TTC549 (cell line): Measurements from ENCODE around the gene PVALB.

Experiments used
- FAIRE-seq: peaks from 2 replicates; lab custom pipeline; 2012; peaks lifted over from hg19 to GRCh38; lab: Jason Lieb, UNC

PVALB gene

DNA sequence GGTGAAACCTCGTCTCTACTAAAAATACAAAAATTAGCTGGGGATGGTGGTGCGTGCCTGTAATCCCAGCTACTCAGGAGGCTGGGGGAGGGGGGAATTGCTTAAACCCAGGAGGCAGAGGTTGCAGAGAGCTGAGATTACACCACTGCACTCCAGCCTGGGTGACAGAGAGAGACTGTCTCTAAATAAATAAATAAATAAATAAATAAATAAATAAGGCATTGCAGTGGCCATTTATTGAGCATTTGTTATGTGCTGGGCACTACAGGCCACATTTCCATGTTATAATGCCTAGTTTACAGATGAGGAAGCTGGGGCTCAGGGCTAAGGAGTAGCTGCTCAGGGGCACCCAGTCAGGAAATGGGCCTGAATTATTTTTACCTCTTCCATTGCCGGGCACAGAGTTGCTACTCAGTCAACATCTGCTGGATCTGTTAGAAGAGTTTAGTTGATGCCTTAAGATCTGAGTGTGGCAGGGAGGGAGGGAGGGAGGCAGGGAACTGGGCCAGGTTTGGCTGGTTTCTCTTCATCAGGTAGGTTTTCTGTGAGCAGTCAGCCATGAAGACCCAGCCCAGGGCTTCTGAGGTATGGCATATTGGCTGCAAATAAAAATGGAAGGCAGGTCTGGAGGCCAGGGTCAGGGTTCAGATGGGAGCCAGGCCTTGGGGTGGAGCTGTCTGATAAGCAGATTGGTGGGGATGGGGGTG, 5.6 kb downstream of the PVALB start:
- FAIRE-seq, result no peak

DNA sequence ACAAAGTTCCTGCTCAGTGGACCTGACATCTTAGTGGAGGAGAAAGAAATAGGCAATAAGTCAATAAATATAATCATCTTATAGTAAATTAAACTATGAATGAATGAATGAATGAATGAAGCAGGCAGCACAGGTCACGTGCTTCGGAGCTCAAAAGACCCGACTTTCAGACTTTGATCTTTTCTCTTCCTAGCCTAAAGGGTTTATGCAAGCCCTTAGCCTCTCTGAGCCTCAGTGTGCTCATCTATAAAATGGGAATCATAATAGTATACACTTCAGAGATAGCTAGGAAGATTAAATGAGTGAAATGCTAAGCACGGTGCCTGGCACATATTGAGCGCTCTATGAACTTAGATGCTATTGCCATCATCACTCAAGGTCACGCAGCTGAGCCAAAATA, 7.5 kb downstream of the PVALB start:
- no peak for FAIRE-seq

DNA sequence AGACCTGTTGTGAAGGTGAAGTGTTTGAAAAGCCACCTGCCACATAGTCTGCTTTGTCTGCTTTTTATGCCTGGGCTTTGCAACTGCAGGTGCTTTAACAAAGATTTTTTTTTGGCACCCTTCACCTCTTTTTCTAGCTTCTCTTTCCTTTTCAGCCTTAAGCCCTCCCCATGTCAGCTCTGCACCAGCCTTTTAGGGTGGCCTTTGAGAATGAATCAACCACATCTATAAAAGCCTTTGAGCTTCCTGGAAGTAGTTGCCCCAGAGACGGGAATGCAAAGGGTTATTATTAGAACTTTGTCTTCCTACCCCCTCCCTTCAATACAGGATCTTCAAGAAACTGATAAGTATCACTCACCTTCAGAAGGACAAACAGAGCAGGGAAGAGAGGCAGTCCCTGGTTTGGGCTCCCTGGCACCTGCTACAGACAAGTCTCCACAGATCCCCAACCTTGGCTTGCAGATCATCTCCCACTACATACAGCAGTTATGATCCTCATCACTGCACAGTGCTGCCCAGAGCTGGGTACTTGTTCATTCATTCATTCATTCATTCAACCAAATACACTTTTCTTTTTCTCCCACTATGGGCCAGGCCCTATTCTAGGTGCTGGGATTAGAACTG, 8.0 kb downstream of the PVALB start:
- no peak for FAIRE-seq

DNA sequence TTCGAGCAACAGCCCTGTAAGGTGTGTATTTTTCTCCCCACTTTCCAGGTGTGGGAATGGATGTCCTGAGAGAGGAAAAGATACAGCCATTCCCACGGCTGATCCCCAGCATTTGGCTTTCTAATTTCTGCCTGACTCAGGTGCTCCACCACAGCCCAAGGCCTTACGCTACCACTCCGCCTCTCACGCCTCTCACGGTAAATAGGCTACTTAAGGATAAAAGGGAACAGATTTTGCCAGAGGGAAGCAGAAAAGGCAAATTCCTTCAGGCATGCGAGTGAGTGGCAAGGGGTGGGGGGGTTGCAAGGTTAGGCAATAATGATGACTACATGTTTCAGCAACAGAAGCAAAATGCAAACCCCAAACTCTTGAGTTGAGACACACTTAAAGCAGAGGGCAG, 9.2 kb downstream of the PVALB start:
- no peak for FAIRE-seq

DNA sequence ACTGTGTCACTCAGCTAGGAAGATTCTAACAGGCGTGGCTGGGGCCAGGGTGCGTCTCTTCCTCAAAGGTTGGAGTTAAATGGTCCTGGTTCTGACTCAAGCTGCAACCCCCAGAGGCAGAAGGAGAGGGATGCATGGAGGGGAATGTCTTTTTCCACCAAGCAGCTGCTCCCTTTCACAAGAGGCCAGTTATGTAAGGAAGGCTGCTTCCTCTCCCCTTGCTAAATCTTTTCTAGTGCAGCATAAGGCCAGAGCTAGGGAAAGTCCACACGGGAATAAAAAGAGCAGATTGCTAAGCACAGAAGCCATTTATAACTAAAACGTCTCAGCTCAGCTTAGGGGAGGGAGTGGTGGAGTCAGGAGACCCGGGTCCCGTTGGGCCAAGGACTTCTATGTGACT, 10.0 kb downstream of the PVALB start:
- FAIRE-seq, result no peak

DNA sequence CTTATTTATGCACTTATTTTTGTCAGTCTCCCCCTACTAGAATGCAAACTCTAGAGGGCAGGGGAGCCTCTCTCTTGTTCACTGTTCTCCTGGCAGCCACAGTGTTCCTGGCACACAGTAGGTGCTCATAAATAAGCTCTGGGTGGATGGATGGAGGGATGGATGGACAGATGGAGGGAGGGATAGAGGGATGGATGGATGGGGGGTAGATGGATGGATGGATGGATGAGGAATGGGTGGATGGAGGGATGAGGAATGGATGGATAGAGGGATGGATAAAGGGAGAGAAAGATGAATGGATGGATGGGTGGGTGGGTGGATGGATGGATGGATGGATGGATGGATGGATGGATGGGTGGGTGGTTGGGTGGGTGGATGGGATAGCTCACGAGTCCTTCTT, 13.5 kb downstream of the PVALB start:
- FAIRE-seq, result no peak

DNA sequence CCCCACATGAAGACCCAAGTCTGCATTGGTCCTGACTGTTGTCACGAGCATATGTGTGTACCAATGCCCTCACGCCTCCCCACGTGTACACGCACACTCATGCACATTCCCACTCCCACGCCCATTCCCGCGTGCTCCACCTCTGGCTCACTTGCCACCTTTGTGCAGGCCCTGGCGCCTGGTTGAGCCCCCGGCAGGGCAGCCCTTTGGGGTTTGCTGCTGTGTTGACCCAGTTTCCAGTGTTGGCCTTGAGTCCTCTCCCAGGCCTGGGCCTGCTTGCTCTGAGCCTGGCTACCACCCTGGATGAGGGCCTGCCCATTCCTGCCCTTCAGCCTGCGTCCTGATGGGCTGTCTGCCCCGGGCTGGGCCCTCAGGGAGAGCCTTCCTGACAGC, 18.2 kb downstream of the PVALB start:
- no peak for FAIRE-seq

DNA sequence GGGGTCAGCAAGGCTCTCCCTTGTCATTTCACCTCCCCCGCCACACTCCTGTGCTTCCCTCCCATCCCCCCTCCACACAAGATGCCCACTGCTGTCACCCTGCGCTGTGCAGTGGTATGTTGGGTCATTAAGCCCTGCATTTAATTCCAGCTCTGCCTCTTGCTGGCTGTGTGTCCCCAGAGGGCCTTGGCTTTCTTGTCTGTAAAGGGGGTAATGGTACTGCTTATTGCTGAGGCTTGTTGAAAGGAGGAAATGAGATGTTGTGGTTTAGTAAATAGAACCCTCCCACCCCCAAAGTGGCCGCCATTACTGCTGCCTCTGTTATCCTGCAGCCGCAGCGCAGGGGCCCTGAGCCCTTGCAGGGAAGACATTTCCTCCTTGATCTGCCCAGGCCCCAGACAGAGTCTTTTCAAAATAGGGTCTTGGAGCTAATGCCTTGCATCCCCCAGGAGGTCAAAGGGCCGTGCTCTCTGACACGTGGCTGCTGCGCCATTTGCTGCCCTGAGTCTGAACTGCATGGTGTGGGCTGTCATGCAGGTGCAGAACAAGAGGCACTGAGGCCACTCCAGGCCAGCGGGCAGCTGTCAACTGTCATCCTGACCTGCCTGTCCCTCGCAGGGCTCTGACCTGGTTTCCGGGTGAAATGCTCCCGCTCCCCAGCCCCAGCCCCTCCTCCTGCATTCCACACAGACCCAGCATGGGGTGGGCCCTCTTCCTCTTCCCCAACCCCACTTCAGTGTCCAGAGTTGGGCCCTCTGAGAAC, 18.7 kb downstream of the PVALB start:
- no peak for FAIRE-seq

DNA sequence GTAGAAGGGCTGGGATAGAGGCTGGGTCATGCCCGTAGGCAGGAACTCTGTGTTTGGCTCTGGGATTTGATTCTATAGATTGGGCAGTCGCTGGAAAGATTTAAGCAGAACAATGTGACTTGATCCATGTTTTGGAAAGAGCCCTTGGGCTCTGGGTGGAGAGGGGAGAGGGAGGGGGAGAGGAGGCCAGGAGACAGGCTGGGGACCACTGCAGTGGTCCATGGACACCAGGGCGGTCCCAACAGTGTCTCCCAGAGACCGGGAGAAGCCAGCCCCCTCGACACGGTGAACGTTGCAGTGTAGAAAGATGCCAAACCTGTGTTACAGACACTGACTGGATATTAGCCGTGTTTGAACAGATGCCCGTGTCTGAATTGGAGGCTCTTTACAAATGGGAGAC, 19.5 kb downstream of the PVALB start:
- no peak for FAIRE-seq

DNA sequence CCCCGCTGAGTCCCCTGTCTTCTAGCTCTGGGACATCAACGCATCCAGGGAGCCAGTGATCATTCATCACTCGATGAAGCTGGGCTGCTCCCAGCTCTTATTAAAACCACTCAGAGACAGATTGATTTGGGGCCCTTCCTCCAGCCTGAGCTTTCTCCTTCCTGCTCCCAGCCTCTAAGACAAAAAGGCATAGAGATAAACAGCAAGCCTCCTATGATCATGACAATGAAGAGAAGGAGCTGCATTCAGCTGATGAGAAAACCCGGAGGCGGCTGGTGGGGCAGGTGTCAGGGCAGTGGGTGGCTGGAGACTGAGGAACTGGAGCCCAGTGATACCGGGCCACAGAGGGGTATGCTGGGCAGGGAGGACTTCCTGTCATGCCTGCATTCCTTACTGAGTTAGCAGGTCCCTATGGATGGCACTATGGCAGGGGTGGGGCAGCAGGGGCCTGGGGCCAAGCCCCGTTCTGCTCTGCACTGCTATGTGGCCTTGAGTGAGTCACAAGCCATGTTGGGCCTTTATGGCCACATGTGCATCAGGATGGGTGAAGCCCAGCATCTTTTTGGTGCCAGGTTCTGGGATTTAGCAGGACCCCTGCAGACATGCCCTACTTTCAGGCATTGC, 20.2 kb downstream of the PVALB start:
- no peak for FAIRE-seq

DNA sequence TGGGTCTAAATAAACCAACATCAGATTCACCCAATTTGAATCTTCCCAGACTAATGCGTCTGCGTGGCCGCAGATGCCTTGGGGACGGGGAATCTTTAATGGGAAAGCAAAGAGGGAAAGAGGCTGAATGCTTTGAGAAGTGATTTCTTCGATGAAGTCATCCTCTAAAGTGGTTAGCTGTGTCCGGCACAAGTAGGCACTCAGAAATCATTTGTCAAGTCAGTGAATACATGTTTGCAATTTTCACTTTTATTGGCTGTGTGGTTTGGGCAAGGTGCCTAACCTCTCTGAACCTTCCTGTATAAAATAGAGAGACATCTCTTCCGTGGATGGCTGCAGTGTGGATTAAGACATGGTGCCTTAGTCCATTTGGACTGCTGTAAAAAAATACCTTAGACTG, 21.2 kb downstream of the PVALB start:
- no peak for FAIRE-seq

DNA sequence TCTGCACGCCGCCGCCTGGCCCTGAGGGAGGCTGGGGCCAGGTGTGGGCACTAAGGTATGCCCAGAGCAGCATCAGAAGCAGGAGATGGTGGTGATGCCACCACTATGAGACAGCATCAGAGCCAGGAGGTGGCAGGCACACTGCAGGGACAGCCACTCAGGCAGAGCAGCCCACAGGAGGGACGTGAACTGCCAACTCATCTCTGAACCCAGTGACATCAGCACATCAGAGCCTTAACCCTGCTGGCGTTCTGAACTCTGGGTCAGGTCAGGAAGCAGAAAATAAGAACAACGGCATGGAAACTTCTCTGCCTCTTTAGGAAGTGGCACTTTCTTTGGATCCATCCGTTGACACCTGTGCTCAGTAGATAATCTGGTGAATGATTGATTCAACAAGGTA, 26.2 kb downstream of the PVALB start:
- no peak for FAIRE-seq

DNA sequence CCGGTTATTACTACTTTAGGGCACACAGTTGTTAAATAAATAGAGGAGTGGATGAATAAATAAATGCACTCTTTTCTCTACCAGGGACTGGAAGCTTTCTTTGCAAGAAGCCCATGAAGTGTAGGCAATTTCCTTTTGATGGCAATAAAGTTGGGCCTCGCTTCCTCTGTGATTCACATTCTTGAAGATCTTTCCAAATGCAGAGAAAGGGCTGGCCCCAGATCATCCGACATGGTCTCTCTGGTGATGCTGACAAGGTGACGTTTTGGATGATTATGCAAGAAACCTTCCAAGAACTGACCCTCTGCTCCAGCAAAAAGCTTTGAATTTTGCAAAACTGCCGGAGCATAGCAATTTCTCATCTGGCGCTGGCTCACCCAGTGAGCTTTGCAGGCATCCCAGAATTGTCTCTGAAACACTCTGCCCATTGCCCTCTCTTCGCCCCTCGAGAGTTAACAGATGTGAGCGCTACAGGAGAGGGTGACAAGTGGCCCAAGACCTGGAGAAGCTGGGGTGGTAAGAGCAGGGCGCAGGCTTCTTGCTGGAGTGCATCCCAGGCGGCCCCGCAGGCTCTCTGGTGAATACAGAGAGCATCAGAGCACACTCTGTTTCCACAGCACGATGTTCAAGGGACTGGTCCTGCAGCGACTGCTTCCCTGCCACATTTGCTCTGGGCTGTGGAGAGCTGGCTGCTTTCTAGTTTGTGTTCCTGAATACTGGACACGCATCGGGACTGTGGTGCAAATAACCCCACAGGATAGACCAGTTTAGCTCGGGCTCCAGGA, 29.4 kb downstream of the PVALB start:
- FAIRE-seq, result no peak

DNA sequence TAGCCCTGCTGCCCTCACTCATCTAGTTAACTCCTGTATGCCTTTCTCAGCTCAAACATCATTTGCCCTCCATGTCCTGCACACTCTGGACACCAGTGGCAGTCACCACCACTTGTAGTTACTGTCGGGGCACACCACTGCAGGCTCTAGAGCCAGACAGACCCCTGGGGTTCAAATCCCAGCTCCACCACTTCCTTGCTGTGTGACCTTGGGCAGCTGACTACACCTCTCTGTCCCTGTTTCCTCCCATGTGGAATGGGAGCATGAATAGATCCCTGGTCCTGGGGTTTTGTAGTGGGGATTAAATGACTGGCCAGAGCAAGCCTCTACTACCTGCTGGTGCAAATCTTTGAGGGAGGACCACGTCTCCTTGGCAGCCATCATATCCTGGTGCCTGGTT, 33.1 kb downstream of the PVALB start:
- FAIRE-seq, result no peak

DNA sequence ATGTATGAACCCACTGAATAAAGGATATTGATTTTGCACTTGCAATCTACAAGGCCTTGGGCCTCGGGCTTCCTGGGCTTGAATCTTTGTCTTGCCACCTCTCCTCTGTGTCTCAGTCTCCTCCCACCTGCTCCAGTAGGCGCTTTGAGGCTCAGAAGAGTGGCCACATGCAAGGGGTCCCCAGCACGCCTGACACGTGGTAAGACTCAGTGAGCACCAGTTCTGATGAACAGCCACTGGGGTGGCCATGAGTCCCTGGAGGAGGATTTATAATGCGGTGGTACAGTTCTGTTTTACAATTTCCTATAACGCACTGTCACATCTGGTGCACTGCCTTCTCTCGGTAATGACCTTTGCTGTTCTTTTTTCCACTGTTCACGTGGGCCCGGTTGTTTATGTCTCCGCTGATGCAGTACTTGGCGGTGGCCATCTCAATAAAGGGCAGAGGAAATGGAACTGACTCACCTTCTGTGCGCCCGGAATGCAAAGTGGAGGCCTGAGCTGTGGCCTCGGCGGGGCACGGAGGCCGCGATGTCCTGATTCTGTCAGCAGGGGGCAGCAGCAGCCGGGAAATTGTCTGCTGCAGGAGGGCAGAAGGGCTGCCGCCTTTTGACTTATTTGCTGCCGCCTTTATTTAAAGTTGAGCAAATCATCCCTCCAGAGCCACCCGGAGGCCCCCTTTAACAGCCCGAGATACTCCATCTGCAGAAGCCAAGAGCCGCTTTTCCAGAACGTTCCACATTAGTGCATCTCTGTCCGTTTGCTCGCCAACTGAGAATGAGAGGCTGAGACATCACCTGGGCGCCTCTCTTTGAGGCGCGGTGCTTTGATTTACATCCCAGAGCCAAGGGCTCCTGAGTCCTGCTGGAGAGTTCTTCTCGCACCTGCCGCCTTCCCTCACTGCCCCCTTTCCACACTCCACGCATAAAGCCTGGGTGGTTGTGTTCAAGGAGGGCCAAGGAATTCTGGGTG, 34.9 kb downstream of the PVALB start:
- no peak for FAIRE-seq

DNA sequence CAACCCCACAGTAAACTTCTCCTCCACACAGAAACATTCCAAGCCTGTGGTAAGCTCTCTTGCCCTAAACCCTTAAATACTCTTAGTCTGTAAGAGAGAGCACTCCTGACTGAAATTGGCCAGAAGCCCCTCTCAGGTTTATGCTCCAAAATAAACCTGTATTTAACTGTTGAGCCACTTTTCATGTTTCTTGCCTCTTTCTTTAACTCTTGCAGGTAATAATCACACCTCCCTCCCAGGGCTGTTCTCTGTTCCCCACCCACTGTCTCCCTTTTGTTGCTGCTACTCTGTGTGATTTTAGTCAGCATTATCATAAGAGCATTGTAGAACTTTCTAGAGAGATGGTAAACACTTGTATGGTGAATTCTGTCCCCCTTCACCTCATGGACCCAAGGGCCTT, 38.8 kb downstream of the PVALB start:
- no peak for FAIRE-seq

DNA sequence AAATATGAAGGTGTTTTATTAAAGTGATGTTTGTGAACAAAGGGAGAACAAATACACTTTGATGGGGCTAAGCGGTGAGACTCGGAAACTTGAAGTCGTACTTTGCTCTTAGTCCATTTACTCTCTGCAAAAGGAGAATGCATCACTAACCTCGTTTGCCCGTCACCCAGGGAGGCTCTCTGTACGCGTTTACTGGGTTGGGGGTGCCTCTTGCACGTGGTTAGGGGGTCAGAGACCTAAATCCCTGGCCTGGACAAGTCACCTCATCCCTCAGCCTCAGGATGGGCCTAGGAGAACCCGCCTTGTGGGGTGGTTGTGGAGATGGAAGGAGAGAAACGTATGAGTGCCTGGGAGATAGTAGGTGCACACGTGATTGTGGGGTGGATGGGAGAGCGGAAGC, 40.1 kb downstream of the PVALB start:
- no peak for FAIRE-seq

DNA sequence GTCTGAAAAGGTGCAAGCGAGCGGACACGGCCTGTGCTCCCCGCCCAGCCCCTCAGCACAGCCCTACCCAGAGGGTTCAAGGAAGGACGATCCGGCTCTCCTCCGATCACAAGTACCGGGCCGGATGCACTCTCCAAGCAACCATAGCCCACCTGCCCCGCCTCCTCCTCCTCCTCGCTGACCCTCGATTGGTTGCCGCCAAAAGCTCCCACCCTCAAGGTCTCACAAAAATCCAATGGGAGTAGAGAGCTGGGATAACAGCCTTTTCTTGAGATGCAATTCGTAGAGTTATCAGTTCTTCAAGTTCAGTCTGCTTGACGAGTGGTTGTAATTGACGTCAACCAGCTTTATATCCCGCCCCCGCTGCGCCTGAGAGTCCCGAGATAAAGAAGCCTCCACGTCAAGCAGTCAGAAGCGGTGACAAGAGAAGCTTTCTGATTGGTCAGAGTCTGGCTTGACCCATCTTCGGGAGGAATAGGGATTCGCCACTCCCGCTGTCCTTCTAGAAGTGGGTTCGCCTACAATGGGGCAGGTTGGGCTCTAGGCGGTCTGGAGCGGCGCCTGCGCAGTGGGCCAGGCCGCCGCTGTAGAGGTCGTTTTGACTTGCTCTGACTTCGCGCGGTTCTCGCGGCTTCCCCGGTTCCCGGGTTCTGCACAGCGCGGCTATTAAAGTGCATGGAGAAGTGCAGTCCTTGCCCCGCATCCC, 40.7 kb downstream of the PVALB start, which contains the start of gene IFT27:
TSS of gene IFT27 (minus strand) at position 156 of the 706 bp plus-strand sequence. CDS start 412 bp downstream, outside the sequence.
- peak; percentile 99 for FAIRE-seq

DNA sequence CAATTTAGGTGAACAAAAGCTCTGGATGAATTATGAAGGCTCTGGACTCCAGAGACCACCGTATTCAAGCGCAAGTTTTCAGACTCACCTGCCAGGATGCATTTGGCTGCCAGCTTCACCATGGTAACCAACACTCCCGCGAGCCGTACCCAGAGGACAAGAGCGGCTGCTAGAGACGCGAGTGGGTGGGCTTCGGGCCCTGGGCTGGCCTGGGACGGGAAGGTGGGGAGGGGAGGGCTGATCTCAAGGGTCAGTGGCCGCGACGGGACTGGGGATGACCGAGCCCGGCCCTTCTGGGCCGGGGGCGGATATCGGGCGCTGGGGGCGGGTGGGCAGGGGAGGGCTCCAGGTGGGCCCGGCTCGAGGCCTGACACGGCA, 41.3 kb downstream of the PVALB start:
- no peak for FAIRE-seq

DNA sequence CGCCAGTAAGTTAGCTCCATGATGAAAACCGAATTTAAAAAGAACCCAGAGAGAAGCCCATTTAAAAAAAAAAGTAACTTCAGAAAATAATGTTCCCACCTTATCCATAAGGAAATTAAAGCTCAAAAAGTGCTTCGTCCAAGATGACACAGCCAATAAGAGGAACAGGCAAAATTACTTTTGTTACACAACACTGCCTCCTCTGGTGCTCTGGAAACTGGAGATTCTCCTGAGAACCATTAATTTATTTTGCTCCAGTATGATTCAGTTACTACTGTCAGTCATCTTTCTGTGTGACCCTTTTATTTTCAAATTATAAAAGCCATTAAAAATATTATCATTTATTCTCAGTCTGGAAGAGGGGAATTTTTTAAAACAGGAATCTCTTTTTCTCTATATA, 42.9 kb downstream of the PVALB start:
- peak; percentile 82 for FAIRE-seq
